Measurements from ENCODE around the gene CNTNAP2.

DNA sequence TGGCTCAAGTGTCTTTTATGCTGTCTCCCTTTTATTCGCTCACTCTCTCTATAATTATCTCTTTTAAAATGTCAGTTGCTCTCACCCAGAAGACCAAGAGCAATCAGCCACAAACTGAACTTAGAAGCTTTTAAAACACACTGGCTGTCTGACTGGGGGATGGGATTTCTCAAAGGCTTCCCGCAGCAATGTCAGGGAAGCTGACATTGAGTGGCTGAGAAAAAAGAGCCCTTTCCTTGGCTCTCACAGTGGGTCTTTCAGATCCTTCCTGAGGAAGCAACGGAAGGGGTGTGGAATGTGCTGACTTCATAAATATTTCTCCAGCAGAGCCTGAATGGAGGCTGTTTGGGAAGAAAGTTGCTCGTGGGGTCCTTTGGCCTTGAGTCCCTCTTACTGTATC, 2028.2 kb downstream of the CNTNAP2 start:
- TF ChIP-seq POLR2A (IDR thresholded peaks at IDR 0.05; ENCODE audit: low read length) (no peak), GATA1 (IDR thresholded peaks at IDR 0.05; ENCODE audit: low read depth, low read length) (no peak)
